HepG2 (cell line): ENCODE measurements around the gene PFKL. TPM values are rescaled to one million over a fixed set of nuclear protein-coding genes. Genes with fewer than 3 reads are reported as not detected.
"Not testable (repeated sequence)": the region's sequence is repeated elsewhere in the genome, so short reads cannot be mapped to it uniquely, and the experiment has no call there.

Source experiments
- ATAC-seq: fragments of 200-7000 bp; cut with Tn5 transposase; 3 replicates; pipeline ENCODE4 v1.9.1; 2020; ENCODE audit warnings: mild to moderate bottlenecking, moderate library complexity
- BruUV-seq: library from RNA; stranded (reverse); fragments of 400-500 nt; replicated peaks from 2 replicates; lab custom pipeline; 2021; lab: Mats Ljungman, UMichigan
- CTCF ChIA-PET: fragments of 300-600 bp; formaldehyde crosslinking; extraction: SDS; loops from one replicate; lab custom pipeline; 2021; ENCODE audit warnings: low total read pairs, inconsistent platforms, low intra/inter-chr PET ratio; lab: Yijun Ruan, JAX
- POLR2A ChIA-PET: fragments of 350-600 bp; sonication (Branson Sonifier 250); formaldehyde crosslinking; loops from one replicate; lab custom pipeline; 2020; ENCODE audit warnings: antibody characterized with exemption, inconsistent platforms; lab: Yijun Ruan, JAX
- DNase-seq: peaks from one replicate; pipeline ENCODE4 v3.0.0-alpha.2; 2015; ENCODE audit warnings: low spot score
- FAIRE-seq: peaks from 3 replicates; lab custom pipeline; 2011; peaks lifted over from hg19 to GRCh38; lab: Jason Lieb, UNC
- H2AFZ ChIP-seq: one replicate; pipeline ENCODE4 v1.6.1; 2011; ENCODE audit warnings: low read length, inconsistent platforms
- H3K27ac ChIP-seq: fragments of 300-600 bp; 3 replicates; pipeline ENCODE4 v1.8.0; 2011; ENCODE audit warnings: mixed run types, mild to moderate bottlenecking, mixed read lengths, low read length, inconsistent platforms; ENCODE audit not compliant: insufficient read depth; ENCODE audit errors: extremely low read length
- H3K27me3 ChIP-seq, 2 experiments: fragments of 200-600 bp in 1 of 2; 2 replicates in 1 of 2; 3 replicates in 1 of 2; pipeline versions ENCODE4 v1.6.0 to v1.8.0; 2011; ENCODE audit warnings: low read length in 2 of 2, mild to moderate bottlenecking in 2 of 2, moderate library complexity in 2 of 2, inconsistent platforms in 1 of 2; ENCODE audit not compliant: insufficient read depth in 2 of 2, control insufficient read depth in 1 of 2
- H3K36me3 ChIP-seq, 2 experiments: fragments of 200-600 bp in 1 of 2; replicated peaks in 1 of 2; 2 replicates in 1 of 2; 3 replicates in 1 of 2; pipeline versions ENCODE4 v1.5.1 to v1.8.0; 2011; ENCODE audit warnings: low read length in 2 of 2, inconsistent platforms in 1 of 2; ENCODE audit not compliant: insufficient read depth in 2 of 2, control insufficient read depth in 1 of 2
- H3K4me1 ChIP-seq: 2 replicates; pipeline ENCODE4 v1.5.1; 2012; ENCODE audit warnings: low read length, inconsistent platforms; ENCODE audit not compliant: insufficient read depth
- H3K4me2 ChIP-seq: 2 replicates; pipeline ENCODE4 v1.6.0; 2011; ENCODE audit warnings: low read depth, low read length, inconsistent platforms
- H3K4me3 ChIP-seq, 3 experiments: fragments of 200-600 bp in 1 of 3; sonication (generic), shearing (Covaris generic) in 1 of 3; replicated peaks in 1 of 3; 2 replicates each; pipeline ENCODE4 v1.5.1; 2011 to 2016; ENCODE audit warnings: low read length in 3 of 3, inconsistent platforms in 2 of 3, low read depth in 2 of 3, mild to moderate bottlenecking in 2 of 3, control low read depth in 1 of 3, mixed read lengths in 1 of 3; ENCODE audit not compliant: insufficient read depth in 1 of 3
- H3K79me2 ChIP-seq: one replicate; pipeline ENCODE4 v1.6.1; 2011; ENCODE audit warnings: low read length, inconsistent platforms; ENCODE audit not compliant: insufficient read depth
- H3K9ac ChIP-seq: 2 replicates; pipeline ENCODE4 v1.6.0; 2011; ENCODE audit warnings: mild to moderate bottlenecking, low read depth, low read length, inconsistent platforms; ENCODE audit not compliant: insufficient read depth
- H3K9me3 ChIP-seq: 2 replicates; pipeline ENCODE4 v1.5.1; 2012; ENCODE audit warnings: mild to moderate bottlenecking, low read length
- H4K20me1 ChIP-seq: 2 replicates; pipeline ENCODE4 v1.6.0; 2011; ENCODE audit warnings: inconsistent platforms, mild to moderate bottlenecking, low read length, moderate library complexity; ENCODE audit not compliant: insufficient read depth
- ARNTL ChIP-seq: sonication (generic); formaldehyde crosslinking; IDR thresholded peaks from 2 replicates; pipeline ENCODE4 v1.4.0; 2020; ENCODE audit warnings: mild to moderate bottlenecking, missing genetic modification reagents
- MAFF ChIP-seq: IDR thresholded peaks from 2 replicates; pipeline ENCODE4 v1.6.1; 2011; ENCODE audit warnings: low read depth, low read length, improper control_type of control experiment
- MAFK ChIP-seq, 2 experiments: IDR thresholded peaks in 1 of 2; conservative IDR thresholded peaks in 1 of 2; 2 replicates each; pipeline ENCODE4 v1.6.1; 2011; ENCODE audit warnings: improper control_type of control experiment in 2 of 2, low read length in 2 of 2
- NFIB ChIP-seq: sonication (generic); formaldehyde crosslinking; IDR thresholded peaks from 2 replicates; pipeline ENCODE4 v1.9.0; 2021; ENCODE audit warnings: missing genetic modification reagents, mild to moderate bottlenecking, borderline replicate concordance
- ZNF160 ChIP-seq: sonication (generic); formaldehyde crosslinking; IDR thresholded peaks from 2 replicates; pipeline ENCODE4 v1.8.0; 2022; ENCODE audit warnings: mild to moderate bottlenecking, inconsistent platforms, missing genetic modification reagents
- WGBS: methylation state at CpG from one replicate; pipeline ENCODE4 v1.1.6; 2017; ENCODE audit warnings: low lambda C conversion rate; 5-methylcytosine and 5-hydroxymethylcytosine counted together
- in situ Hi-C: cut with HindIII; loops from 2 replicates; pipeline ENCODE4 v1.10.0; 2017; ENCODE audit warnings: low pct_unique_long_range_greater_than_20kb; ENCODE audit not compliant: extremely low pct_ligation_motif_present
- intact Hi-C: fragments of 100-400 bp; cut with micrococcal nuclease; formaldehyde crosslinking; loops from one replicate; pipeline ENCODE4 v1.10.0; 2022; ENCODE audit not compliant: unreplicated experiment
- polyA plus RNA-seq, 8 experiments: library from polyadenylated mRNA; depleted of rRNA in 3 of 8; stranded (reverse) in 7 of 8; unstranded in 1 of 8; fragments of >200 nt; fragmentation: Illumina TruSeq in 4 of 8; extraction: Trizol in 4 of 8; gene quantifications; 2 replicates each; pipeline versions ENCODE4 v1.2.1 to v1.2.3, GENCODE V29; 2011 to 2016; ENCODE audit warnings: low read depth in 4 of 8, missing spikeins in 1 of 8, mixed read lengths in 1 of 8; ENCODE audit not compliant: insufficient read depth in 1 of 8
- total RNA-seq, 5 experiments: library from RNA; depleted of rRNA; stranded (reverse); fragments of >200 nt; fragmentation: Illumina TruSeq; extraction: Trizol; gene quantifications; 2 replicates each; pipeline ENCODE4 v1.2.3, GENCODE V29; 2016; ENCODE audit warnings: low read depth in 1 of 5

PFKL gene
- total and polyA plus RNA-seq, 2 of the 13 experiments (the other 11 are each of a cell fraction or from before 2014, with no cell fraction given) = 92.8 to 106 TPM

DNA sequence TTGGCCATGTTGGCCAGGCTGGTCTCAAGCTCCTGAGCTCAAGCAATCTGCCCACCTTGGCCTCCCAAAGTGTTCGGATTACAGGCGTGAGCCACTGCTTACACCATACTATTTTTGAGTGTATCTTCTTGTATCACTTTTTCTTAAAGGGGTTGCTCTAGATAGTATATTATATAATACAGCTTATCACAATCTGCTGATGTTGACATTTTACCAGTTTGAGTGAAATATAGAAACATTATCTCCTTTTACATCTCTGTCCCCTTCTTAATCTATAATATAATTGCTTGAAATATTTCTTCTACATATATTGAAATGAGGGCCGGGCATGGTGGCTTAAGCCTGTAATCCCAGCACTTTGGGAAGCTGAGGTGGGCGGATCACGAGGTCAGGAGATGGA is 62.0 kb downstream of the PFKL start:
- H3K4me1 ChIP-seq, FAIRE-seq, H3K9me3 ChIP-seq, H3K4me3 ChIP-seq, H3K27ac ChIP-seq, ATAC-seq, BruUV-seq, in situ Hi-C loops, H2AFZ ChIP-seq, H3K4me2 ChIP-seq, POLR2A ChIA-PET, H3K36me3 ChIP-seq, H4K20me1 ChIP-seq, H3K9ac ChIP-seq, H3K79me2 ChIP-seq, CTCF ChIA-PET, DNase-seq: not testable (repeated sequence)
- H3K27me3 ChIP-seq = peaks cover 2 to 32% of the 10 kb centered on the region in 2 experiments; a peak in 4 of 5 replicates
- TF ChIP-seq MAFK (conservative IDR thresholded peaks at IDR 0.05 in 1 of 2, IDR thresholded peaks at IDR 0.05 in 1 of 2; ENCODE audit: low read length in 2 of 2) (peak; percentile 69 to 82), MAFF (peak; percentile 55)
- 32% methylated on average over 5 of the region's 5 CpGs for WGBS
- intact Hi-C loops = loop anchor here (10.0 kb wide), 1 partner anchor 73 kb away; no protein-coding TSS in a partner anchor

DNA sequence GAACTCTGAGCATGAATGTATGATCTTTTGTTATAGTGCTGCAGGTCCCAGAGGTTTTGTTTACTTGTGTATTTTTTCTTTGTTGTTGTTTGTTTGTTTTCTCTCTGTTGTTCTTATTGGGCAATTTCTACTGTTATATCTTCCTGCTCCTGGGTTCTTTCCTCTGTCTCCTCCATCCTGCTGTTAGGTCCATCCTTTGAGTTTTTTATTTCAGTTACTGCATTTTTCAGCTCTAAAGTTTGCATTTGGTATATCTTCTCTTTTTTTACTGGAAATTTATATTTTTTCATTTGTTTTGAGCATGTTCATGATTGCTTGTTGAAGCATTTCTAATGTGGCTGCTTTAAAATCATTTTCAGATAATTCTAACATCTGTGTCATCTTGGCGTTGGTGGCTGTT is 63.4 kb downstream of the PFKL start:
- no peak for DNase-seq
- ChIA-PET POLR2A (no interaction called here), CTCF (no interaction called here)
- H4K20me1 ChIP-seq = no peaks in the 10 kb centered on the region
- H3K79me2 ChIP-seq = no peaks in the 10 kb centered on the region
- no peaks in the 10 kb centered on the region for H3K36me3 ChIP-seq
- intact Hi-C loops (loop anchor here (10.0 kb wide), 1 partner anchor 72 kb away; no protein-coding TSS in a partner anchor), in situ Hi-C loops (no loop called here)
- BruUV-seq = no TSS peak
- H3K4me2 ChIP-seq = no peak overlapping the region
- H3K27me3 ChIP-seq = peaks cover 0 to 38% of the 10 kb centered on the region in 2 experiments; a peak in 4 of 5 replicates
- ATAC-seq = no peak
- no peak overlapping the region for H3K27ac ChIP-seq
- no peak overlapping the region for H3K9ac ChIP-seq
- H3K4me3 ChIP-seq = no peak overlapping the region
- no peak overlapping the region for H2AFZ ChIP-seq
- 91% methylated on average over 1 of the region's 1 CpG for WGBS
- FAIRE-seq = no peak
- no peaks in the 10 kb centered on the region for H3K9me3 ChIP-seq
- no peak for TF ChIP-seq ARNTL (CRISPR knock-in tag)
- TF ChIP-seq NFIB (CRISPR knock-in tag) = no peak
- peak; percentile 96 for TF ChIP-seq ZNF160 (CRISPR knock-in tag)
- no peaks in the 10 kb centered on the region for H3K4me1 ChIP-seq
